ENCODE results near the gene ABCC5.

Gene ABCC5

DNA sequence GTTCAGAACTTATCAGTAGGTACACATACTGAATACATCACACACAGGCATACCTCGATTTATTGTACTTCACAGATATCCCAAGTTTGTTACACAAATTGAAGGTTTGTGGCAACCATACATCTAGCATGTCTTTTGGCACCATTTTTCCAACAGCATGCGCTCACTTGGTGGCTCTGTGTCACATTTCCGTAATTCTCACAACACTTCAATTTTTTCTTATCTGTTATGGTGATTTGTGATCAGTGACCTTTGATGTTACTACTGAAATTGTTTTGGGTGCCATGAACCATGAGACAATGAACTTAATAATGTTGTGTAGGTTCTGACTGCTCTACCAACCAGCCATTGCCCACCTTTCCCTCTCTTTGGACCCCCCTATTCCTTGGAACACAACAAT, 143.8 kb downstream of the ABCC5 start:
- Histone ChIP-seq H3K9me2 (replicated peaks; ENCODE audit: control insufficient read depth, low read length) (no peaks in the 10 kb centered on the region), H3K9me3 (ENCODE audit: control insufficient read depth, insufficient read depth, low read length) (no peaks in the 10 kb centered on the region), H3K4me1 (ENCODE audit: control insufficient read depth, low read length) (no peaks in the 10 kb centered on the region), H4K20me1 (ENCODE audit: control insufficient read depth, insufficient read depth, low read depth, low read length) (peaks cover under 1% of the 10 kb centered on the region; the same call in 1 of the 2 replicates), H3F3A (ENCODE audit: control insufficient read depth, insufficient read depth) (no peaks in the 10 kb centered on the region), H3K79me2 (ENCODE audit: control insufficient read depth, low read length) (peaks cover 81% of the 10 kb centered on the region), H3K36me3 (ENCODE audit: control insufficient read depth, low read length) (peaks cover 3% of the 10 kb centered on the region; the same call in 1 of the 2 replicates), H3K4me2 (ENCODE audit: low read length) (no peak overlapping the region), H3K4me3 (ENCODE audit: low read length) (no peak overlapping the region), H3K27ac (ENCODE audit: low read depth, low read length) (no peak overlapping the region), H3K27me3 (ENCODE audit: control insufficient read depth, low read length) (no peaks in the 10 kb centered on the region)
- TF ChIP-seq, protein P1, sequence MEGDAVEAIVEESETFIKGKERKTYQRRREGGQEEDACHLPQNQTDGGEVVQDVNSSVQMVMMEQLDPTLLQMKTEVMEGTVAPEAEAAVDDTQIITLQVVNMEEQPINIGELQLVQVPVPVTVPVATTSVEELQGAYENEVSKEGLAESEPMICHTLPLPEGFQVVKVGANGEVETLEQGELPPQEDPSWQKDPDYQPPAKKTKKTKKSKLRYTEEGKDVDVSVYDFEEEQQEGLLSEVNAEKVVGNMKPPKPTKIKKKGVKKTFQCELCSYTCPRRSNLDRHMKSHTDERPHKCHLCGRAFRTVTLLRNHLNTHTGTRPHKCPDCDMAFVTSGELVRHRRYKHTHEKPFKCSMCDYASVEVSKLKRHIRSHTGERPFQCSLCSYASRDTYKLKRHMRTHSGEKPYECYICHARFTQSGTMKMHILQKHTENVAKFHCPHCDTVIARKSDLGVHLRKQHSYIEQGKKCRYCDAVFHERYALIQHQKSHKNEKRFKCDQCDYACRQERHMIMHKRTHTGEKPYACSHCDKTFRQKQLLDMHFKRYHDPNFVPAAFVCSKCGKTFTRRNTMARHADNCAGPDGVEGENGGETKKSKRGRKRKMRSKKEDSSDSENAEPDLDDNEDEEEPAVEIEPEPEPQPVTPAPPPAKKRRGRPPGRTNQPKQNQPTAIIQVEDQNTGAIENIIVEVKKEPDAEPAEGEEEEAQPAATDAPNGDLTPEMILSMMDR (IDR thresholded peaks at IDR 0.05; ENCODE audit: low read depth, low read length, poor library complexity, severe bottlenecking), result no peak
- no peak for TF ChIP-seq EZH2phosphoT487 (IDR thresholded peaks at IDR 0.05; ENCODE audit: borderline replicate concordance, low read length)

DNA sequence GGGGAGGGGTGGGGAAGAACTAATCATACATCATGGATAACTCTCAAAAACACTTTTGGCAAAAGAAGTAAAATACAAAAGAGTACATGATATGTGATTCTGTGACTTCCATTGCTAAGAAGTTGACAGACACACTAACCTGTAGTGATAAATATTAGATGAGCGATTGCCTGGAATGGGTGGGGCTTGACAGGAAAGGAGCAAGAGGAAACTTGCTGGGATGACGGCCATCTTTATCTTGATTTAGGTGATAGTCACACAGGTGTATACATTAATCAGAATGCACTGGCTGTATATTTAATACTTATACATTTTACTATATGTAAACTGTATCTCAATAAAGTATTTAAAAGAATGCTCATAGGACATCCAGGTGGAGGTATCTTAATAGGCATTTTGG, 146.1 kb downstream of the ABCC5 start:
- H3K4me1 ChIP-seq (ENCODE audit: control insufficient read depth, low read length), result no peaks in the 10 kb centered on the region
- H3K9me3 ChIP-seq (ENCODE audit: control insufficient read depth, insufficient read depth, low read length), result no peaks in the 10 kb centered on the region
- H3K4me2 ChIP-seq (ENCODE audit: low read length), result no peak overlapping the region
- H3F3A ChIP-seq (ENCODE audit: control insufficient read depth, insufficient read depth), result no peaks in the 10 kb centered on the region
- no peak overlapping the region for H3K4me3 ChIP-seq (ENCODE audit: low read length)
- H3K27me3 ChIP-seq (ENCODE audit: control insufficient read depth, low read length), result no peaks in the 10 kb centered on the region
- H3K79me2 ChIP-seq (ENCODE audit: control insufficient read depth, low read length), result peaks cover 70% of the 10 kb centered on the region
- H3K27ac ChIP-seq (ENCODE audit: low read depth, low read length), result no peak overlapping the region
- H3K9me2 ChIP-seq (replicated peaks; ENCODE audit: control insufficient read depth, low read length), result no peaks in the 10 kb centered on the region
- peaks cover 13% of the 10 kb centered on the region for H3K36me3 ChIP-seq (ENCODE audit: control insufficient read depth, low read length)
- H4K20me1 ChIP-seq (ENCODE audit: control insufficient read depth, insufficient read depth, low read depth, low read length), result no peaks in the 10 kb centered on the region; the same call in 1 of the 2 replicates
- TF ChIP-seq EZH2phosphoT487 (IDR thresholded peaks at IDR 0.05; ENCODE audit: borderline replicate concordance, low read length), result no peak
- TF ChIP-seq, protein P1 (IDR thresholded peaks at IDR 0.05; ENCODE audit: low read depth, low read length, poor library complexity, severe bottlenecking), result no peak

DNA sequence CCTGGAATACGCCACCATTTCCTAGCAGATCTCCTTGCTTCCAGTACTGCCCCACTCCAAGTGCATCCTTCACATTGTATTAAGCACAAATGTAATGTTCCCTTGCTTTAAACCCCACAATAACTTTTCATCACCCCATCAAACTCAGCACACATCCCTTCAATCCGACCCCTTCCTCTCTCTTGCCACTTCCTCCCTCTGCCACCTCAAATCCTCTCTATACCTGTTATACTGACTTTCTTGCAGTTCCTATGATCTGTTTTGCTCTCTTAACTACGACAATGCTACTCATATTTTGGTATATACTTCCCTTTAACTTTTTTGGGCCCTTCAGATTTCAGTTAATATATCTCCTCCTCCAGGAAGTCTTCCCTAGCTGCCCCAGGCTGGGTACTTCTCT, 147.1 kb downstream of the ABCC5 start:
- Histone ChIP-seq H3K27ac (ENCODE audit: low read depth, low read length) (no peak overlapping the region), H3K9me2 (replicated peaks; ENCODE audit: control insufficient read depth, low read length) (no peaks in the 10 kb centered on the region), H3K27me3 (ENCODE audit: control insufficient read depth, low read length) (no peaks in the 10 kb centered on the region), H3K4me1 (ENCODE audit: control insufficient read depth, low read length) (no peaks in the 10 kb centered on the region), H3K4me2 (ENCODE audit: low read length) (no peak overlapping the region), H3K4me3 (ENCODE audit: low read length) (no peak overlapping the region), H4K20me1 (ENCODE audit: control insufficient read depth, insufficient read depth, low read depth, low read length) (no peaks in the 10 kb centered on the region; the same call in 1 of the 2 replicates), H3K9me3 (ENCODE audit: control insufficient read depth, insufficient read depth, low read length) (no peaks in the 10 kb centered on the region), H3K79me2 (ENCODE audit: control insufficient read depth, low read length) (peaks cover 62% of the 10 kb centered on the region), H3K36me3 (ENCODE audit: control insufficient read depth, low read length) (peaks cover 21% of the 10 kb centered on the region), H3F3A (ENCODE audit: control insufficient read depth, insufficient read depth) (no peaks in the 10 kb centered on the region)
- TF ChIP-seq, protein P1 (IDR thresholded peaks at IDR 0.05; ENCODE audit: low read depth, low read length, poor library complexity, severe bottlenecking), result no peak
- TF ChIP-seq EZH2phosphoT487 (IDR thresholded peaks at IDR 0.05; ENCODE audit: borderline replicate concordance, low read length), result no peak
